GM12865 (cell line): ENCODE measurements around the gene RAMACL.
"Not testable (repeated sequence)": the region's sequence is repeated elsewhere in the genome, so short reads cannot be mapped to it uniquely, and the experiment has no call there.

ENCODE experiments used
- DNase-seq: peaks from one replicate; pipeline ENCODE4 v3.0.0; 2010; ENCODE audit warnings: low read depth
- H3K4me3 ChIP-seq: 2 replicates; pipeline ENCODE4 v1.5.1; 2011; ENCODE audit warnings: mild to moderate bottlenecking, low read depth, low read length, control low read depth
- TF ChIP-seq, protein P1 (sequence below): IDR thresholded peaks from 2 replicates; pipeline ENCODE4 v1.5.1; 2011; ENCODE audit warnings: low read length, control low read depth, low read depth, inconsistent platforms; ENCODE audit not compliant: insufficient read depth; ENCODE audit errors: missing control alignments

Gene RAMACL

DNA sequence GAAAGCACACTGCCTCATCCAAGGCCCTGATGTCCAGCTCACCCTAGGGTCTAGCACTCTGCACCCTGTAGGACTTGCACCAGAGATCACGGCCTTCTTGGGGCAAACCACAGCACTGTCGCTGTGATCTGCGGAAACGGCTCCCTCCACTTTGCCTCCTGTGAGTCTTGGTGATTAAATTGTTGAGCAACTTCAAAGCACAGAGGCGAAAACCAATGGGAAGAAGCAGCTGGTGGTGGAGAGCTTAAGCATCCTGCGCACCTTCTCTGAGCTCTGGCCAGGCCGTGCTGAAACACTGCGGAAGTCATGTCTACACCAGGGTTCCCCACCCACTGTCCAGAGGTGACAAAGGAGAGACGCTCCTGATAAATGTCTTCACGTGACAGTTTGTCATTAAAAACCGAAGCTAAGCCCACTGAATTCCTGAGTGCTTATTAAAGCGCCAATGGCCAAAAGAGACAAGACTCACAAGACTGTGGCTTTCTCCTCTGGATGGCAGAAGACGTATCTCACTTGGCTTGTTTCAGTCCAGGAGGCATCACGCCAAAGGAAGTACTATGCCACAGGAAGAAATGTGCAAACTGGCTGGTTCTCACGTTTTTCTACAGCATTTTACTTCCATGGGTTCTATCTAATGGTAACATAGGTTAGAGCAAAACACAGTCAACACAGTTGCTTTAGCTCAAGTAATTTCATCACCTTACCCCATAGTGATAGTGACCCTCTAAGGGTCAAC is 3.1 kb downstream of the RAMACL start:
- TF ChIP-seq, protein P1, sequence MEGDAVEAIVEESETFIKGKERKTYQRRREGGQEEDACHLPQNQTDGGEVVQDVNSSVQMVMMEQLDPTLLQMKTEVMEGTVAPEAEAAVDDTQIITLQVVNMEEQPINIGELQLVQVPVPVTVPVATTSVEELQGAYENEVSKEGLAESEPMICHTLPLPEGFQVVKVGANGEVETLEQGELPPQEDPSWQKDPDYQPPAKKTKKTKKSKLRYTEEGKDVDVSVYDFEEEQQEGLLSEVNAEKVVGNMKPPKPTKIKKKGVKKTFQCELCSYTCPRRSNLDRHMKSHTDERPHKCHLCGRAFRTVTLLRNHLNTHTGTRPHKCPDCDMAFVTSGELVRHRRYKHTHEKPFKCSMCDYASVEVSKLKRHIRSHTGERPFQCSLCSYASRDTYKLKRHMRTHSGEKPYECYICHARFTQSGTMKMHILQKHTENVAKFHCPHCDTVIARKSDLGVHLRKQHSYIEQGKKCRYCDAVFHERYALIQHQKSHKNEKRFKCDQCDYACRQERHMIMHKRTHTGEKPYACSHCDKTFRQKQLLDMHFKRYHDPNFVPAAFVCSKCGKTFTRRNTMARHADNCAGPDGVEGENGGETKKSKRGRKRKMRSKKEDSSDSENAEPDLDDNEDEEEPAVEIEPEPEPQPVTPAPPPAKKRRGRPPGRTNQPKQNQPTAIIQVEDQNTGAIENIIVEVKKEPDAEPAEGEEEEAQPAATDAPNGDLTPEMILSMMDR, result no peak
- no peak overlapping the region for H3K4me3 ChIP-seq
- no peak for DNase-seq

DNA sequence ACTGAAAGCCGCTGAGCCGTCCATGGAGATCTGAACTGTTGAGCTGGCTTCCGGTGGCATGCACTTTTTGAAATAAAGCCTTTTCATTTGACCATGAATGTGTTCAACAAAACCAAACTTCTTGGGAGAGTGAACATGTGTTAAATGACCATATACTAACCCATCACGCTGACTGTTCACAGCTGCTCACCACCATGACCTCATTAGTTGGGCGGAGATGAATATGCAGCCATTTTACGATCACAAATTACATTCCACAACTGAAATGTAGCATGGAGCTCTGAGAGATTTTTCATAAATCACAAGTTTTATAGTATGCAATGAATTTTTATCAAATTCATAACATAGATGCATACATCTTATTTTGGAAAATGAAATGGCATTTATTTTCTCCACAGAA is 4.2 kb downstream of the RAMACL start:
- DNase-seq, result no peak
- no peak overlapping the region for H3K4me3 ChIP-seq
- TF ChIP-seq, protein P1, result no peak

DNA sequence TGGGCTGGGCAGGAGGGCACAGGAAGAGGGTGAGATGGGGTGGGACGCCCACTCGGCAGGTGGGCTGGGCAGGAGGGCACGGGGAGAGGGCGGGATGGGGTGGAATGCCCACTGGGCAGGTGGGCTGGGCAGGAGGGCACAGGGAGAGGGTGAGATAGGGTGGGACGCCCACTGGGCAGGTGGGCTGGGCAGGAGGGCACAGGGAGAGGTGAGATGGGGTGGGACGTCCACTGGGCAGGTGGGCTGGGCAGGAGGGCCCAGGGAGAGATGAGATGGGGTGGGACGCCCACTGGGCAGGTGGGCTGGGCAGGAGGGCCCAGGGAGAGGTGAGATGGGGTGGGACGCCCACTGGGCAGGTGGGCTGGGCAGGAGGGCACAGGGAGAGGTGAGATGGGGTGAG is 4.7 kb downstream of the RAMACL start:
- H3K4me3 ChIP-seq, DNase-seq: not testable (repeated sequence)

- H3K4me3 ChIP-seq, result no peak overlapping the region
- TF ChIP-seq, protein P1, result no peak
- DNase-seq, result no peak
These were observed 5.4 kb downstream of the RAMACL start for GRCh38 chr6:166581091-166581511.

DNA sequence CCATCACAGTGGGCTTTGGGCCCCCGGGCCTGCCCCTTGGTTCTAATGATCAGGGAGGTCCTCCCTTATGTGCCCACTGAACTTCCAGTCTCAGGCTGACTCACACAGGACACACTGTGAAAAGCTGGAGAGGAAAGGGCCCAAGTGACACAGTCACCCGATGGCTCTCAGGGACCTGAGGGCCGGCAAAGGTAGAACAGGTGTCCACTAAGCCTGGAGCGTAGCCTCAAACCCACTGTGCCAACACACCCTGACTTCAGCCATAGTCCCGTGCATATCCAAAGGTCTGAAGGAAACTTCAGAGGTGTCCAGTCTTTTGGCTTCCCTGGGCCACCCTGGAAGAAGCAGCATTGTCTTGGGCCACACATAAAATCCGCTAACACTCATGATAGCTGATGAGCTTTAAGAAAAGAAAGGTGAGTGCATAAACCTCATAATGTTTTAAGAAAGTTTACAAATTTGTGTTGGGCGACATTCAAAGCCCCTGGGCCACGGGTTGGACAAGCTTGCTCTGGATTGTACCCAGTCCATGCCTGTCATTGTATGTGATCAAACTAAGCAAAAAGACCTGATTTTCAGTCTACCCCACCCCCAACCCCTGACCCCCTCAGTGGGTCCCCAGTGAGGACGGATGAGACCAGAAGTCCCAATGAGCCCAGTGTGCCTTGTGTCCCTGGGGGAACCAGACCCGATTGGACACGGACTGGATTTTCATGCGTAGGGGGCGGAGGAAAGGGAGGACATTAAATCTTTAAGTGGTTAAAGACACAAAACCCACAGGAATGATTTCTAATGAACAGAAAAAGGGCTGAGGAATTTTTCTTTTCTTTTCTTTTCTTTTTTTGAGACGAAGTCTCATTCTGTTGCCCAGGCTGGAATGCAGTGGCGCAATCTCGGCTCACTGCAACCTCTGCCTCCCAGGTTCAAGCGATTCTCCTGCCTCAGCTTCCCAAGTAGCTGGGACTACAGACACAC is 6.1 kb downstream of the RAMACL start:
- DNase-seq, result no peak
- no peak overlapping the region for H3K4me3 ChIP-seq
- TF ChIP-seq, protein P1, result no peak

GRCh38 chr6:166579237-166579850 is 7.1 kb downstream of the RAMACL start:
- no peak overlapping the region for H3K4me3 ChIP-seq
- DNase-seq, result no peak
- TF ChIP-seq, protein P1, result no peak
